H1 (cell line): ENCODE results near the gene SRGAP3. TPM values are rescaled to one million over a fixed set of nuclear protein-coding genes. Genes with fewer than 3 reads are reported as not detected.

Source experiments
- ASH2L ChIP-seq: fragments of 200-600, 300-600 bp; sonication (generic); IDR thresholded peaks from one replicate; pipeline ENCODE4 v1.7.1; 2017; ENCODE audit warnings: low read length
- ATF3 ChIP-seq: IDR thresholded peaks from 2 replicates; pipeline ENCODE4 v1.6.1; 2011; ENCODE audit warnings: low read depth, mild to moderate bottlenecking, low read length; ENCODE audit not compliant: insufficient read depth
- CHD7 ChIP-seq: fragments of 300-600 bp; sonication (generic); IDR thresholded peaks from 2 replicates; pipeline ENCODE4 v1.7.1; 2012; ENCODE audit warnings: low read length, moderate library complexity, mild to moderate bottlenecking, inconsistent platforms; ENCODE audit not compliant: insufficient replicate concordance
- E2F6 ChIP-seq: IDR thresholded peaks from 2 replicates; pipeline ENCODE4 v1.6.1; 2012; ENCODE audit warnings: inconsistent platforms
- JUND ChIP-seq: IDR thresholded peaks from 2 replicates; pipeline ENCODE4 v1.6.1; 2011; ENCODE audit warnings: mild to moderate bottlenecking, improper control_type of control experiment, low read length
- KDM5A ChIP-seq: fragments of 200-600 bp; IDR thresholded peaks from 2 replicates; pipeline ENCODE4 v1.7.1; 2012; ENCODE audit warnings: mild to moderate bottlenecking, low read length, inconsistent platforms, mixed read lengths
- RXRA ChIP-seq: IDR thresholded peaks from 2 replicates; pipeline ENCODE4 v1.6.1; 2011; ENCODE audit warnings: low read depth, mild to moderate bottlenecking, low read length, moderate library complexity; ENCODE audit not compliant: insufficient read depth
- SP2 ChIP-seq: IDR thresholded peaks from 2 replicates; pipeline ENCODE4 v1.6.1; 2012; ENCODE audit warnings: mild to moderate bottlenecking, low read length, inconsistent platforms
- TCF12 ChIP-seq: IDR thresholded peaks from 2 replicates; pipeline ENCODE4 v1.6.1; 2011; ENCODE audit warnings: low read depth, mild to moderate bottlenecking, low read length
- polyA plus RNA-seq, 7 experiments: library from polyadenylated mRNA; depleted of rRNA in 3 of 7; stranded (reverse) in 5 of 7; unstranded in 2 of 7; fragments of >200 nt in 5 of 7; fragments of 200-250 nt in 2 of 7; gene quantifications; 1 replicate in 5 of 7; 2 replicates in 1 of 7; 4 replicates in 1 of 7; pipeline versions ENCODE4 v1.2.1 to v1.2.3, GENCODE V29; 2011 to 2013; ENCODE audit warnings: missing spikeins in 2 of 7, mixed read lengths in 2 of 7
- total RNA-seq: library from RNA; stranded (reverse); fragmentation: NEBNext Ultra II Directional; extraction: Animal tissue kit (Norgen Biotek cat#: 25700); gene quantifications from 2 replicates; pipeline ENCODE4 v1.2.1, GENCODE V29; 2021

SRGAP3 gene
- total and polyA plus RNA-seq, 2 of the 8 experiments (the other 6 are each of a cell fraction or from before 2014, with no cell fraction given) = 5.8 to 11.4 TPM

- no peak for TF ChIP-seq CHD7
- no peak for TF ChIP-seq JUND
- no peak for TF ChIP-seq ASH2L
- TF ChIP-seq E2F6 = no peak
- TF ChIP-seq ATF3 = no peak
- no peak for TF ChIP-seq TCF12
- no peak for TF ChIP-seq KDM5A
- no peak for TF ChIP-seq SP2
- no peak for TF ChIP-seq RXRA
Measured at GRCh38 chr3:9000041-9000440, 249.4 kb downstream of the SRGAP3 start (continued).
